Measurements from ENCODE around the gene PDZD7.
A peak's percentile ranks its signal among the peaks of the same experiment; 100 is the strongest.
"Not testable (repeated sequence)": the region's sequence is repeated elsewhere in the genome, so short reads cannot be mapped to it uniquely, and the experiment has no call there.

Gene PDZD7

DNA sequence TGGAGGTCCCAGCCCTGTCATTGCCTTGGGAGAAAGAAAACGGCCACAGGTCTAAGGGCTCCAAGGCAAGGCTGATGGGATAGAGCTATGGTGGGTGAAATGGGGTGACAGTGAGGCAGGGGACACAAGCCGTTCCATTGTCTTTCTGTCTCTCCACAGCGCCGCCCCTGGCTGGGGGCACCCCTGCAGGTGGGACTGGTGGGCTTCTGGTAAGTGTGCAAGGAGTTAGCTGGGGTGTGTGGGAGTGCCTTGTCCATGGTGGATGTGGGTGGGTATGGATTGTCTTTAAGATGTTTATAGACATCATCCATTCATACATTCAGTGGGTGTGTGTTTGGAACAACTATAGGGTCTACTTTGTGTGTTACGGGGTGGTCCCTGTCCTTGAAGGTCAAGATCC, 7.6 kb upstream of the PDZD7 start:
- no peak for DNase-seq

GRCh38 chr10:101036726-101037125, 5.8 kb upstream of the PDZD7 start:
- DNase-seq = no peak

- no peak for DNase-seq
Measured at GRCh38 chr10:101035916-101036702, 5.2 kb upstream of the PDZD7 start.

GRCh38 chr10:101035314-101035713, 4.4 kb upstream of the PDZD7 start:
- no peak for DNase-seq

GRCh38 chr10:101034404-101034803, 3.5 kb upstream of the PDZD7 start:
- DNase-seq = not testable (repeated sequence)

- DNase-seq = no peak
Measured at GRCh38 chr10:101033276-101033675, 2.3 kb upstream of the PDZD7 start.

GRCh38 chr10:101032637-101033224, 1.8 kb upstream of the PDZD7 start:
- no peak for DNase-seq

DNA sequence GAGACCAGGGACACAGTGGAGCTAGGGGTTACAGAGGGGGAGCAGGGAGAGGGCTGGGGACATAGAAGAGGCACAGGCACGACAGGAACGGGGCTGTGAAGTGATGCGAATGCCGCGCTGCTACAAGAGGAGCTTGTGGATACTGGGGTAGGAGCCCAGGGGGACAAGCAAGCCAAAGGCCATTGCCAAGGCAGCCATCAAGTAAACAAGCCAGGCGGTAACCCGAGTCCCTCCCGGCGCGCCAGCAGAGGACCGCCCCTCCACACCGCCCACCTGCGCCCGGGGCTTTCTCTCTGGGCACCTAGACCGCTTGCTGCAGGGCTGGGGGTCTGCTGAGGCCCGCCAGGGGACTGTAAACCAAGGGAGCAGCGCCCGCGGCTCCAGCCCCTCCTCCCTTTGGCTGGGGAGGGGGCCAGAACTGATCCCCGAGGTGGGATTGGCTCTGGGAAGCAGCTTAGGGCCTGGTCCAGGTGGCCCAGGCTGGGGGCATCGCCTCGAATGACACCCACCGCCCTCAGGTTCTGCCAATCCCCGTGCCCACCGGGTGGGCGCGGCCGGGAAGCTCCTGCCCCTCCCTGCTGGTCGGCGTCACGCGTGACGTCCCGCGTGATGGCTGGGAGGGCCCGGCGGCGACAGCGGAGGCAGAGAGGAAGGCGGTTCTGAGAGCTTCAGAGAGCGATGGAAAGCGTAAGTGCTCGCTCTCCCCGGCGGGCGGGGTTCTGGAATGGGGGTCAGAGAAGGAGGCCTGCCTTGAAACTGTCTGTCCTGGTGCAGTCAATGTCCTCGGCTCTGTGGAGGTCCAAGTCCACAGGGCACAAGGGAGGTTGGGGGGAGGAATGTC, 1.1 kb upstream of the PDZD7 start:
- DNase-seq = peak; percentile 19

GRCh38 chr10:101030496-101031127, 317 bp downstream of the PDZD7 start:
- no peak for DNase-seq

DNA sequence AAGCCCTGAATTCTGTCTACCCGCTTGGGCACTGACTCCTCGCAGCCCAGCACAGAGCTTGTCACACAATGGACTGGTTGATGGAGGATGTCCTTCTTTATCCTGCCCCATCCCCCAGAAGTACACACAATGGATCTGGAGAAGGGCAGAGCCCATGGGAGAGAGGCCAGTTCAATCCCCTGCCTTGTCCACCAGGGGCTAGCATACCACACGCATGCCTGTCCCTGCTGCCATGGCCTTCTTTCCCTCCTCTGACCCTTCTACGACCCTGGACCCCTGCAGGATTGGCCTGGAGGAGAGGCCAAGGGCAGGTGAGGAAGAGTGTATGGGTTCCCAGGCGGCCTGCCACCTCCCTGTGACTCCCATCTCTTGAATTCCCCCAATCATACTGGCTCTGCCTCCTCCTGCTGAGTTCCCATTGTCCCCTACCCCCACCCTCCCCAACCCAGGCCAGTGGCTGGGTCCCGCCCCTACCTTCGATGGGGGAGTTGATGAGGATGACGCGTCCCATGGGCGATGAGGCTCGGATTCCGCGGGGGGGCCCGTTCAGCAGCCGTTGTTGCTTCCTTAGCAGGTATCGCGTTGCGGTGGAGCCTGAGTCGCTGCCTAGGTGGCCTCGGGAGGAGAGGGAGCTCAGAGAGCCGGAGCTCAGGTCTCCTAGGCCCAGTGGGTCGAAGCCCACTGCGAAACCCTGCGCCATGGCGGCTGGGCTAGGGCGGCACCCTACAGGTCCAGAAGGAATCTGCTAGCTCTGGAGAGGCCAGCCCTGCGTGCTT, 1.2 kb downstream of the PDZD7 start:
- DNase-seq = no peak

DNA sequence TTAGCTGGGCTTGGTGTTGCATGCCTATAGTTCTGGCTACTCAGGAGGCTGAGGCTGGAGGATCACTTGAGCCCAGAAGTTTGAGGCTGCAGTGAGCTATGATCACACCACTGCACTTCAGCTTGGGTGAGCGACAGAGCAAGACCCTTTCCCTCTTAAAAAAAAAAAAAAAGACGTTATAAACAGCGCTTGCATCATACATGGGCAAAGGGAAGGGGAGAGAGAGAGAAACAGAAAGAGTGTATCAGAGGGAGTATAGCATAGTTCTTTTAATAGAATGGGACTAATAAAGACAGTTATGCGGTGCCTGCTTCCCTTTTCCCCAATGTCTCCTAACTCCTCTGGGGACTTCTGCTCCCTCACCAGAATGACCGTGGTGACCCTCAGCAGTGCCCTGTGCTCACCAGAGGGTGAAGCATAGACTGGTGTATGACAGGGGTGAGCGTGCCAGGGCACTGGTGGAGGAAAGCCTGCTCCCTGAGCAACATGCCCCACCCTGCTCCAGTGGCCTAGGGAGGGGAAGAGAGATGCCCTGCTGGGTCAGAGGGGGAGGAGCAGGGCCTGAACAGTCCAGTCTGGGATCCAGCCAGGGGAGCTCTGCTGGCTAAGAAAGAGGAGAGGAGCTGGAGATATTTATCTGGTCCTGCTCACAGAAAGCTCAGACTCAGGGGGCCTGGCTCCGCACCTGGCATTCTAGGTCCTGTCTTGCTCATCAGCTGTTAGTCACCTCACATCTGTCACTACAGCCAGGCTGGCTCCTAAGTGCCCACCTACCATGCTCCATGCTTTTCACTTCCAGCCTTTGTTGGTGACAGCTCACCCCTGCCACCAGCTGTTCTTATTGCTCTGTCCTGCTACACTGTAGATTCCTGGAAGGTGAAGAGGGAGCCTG, 2.2 kb downstream of the PDZD7 start:
- DNase-seq = no peak

- no peak for DNase-seq
Measured at GRCh38 chr10:101027106-101027720, 3.7 kb downstream of the PDZD7 start.

DNA sequence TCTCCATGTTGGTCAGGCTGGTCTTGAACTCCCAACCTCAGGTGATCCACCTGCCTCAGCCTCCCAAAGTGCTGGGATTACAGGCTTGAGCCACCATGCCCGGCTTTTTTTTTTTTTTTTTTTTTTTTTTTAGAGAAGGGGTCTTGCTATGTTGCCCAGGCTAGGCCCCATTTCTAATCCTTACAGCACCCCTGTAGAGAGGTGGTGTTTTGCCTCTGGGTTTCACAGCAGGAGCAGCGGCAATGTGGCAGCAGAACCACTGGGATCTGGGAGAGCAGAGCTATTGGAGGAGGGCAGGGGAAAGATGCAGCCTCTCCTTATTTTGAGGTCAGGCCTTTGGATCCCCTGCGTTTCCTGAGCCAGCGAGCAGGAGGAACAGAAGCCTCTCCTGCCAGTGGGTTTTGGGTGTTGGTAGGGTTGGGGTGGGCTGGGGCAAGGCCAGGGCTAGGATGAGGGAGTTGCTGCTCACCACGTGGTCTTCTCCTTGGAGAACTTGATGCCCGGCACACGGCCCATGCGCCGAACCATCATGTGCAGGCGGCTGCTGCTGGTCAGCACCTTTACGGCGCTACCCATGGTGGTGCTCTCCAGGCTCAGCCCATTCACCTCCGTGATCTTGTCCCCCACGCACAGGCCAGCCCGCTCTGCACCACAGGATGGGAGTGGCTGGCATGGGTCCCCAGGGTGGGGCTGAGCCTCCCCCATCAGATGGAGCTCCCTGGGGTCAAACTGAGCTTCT, 7.8 kb downstream of the PDZD7 start:
- no peak for DNase-seq

DNA sequence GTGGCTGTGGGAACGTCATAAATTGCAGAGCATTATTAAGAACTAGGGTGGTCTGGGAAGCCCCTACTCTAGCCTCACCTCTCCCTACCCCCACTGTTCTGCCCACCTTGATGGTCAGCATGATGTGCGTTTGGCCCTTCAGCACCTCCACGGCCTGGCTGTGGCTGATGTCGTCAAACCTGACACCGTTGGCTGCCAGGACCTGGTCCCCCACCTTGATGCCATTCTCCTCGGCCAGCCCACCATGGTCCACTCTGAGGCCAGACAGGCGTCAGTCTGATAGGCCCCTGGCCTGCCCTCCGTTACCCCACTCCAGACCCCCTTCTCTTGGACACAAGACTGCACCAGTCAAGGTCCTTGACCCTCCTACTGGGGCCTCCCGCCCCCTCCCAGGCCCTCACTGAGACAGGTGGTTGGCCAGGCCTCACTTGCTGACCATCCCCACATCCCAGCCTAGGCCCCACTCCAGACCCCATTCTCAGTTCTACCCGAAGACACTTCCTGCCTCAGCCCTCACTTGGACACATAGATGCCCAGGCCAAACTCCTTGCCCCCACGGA, 9.2 kb downstream of the PDZD7 start:
- no peak for DNase-seq

- DNase-seq = no peak
Measured at GRCh38 chr10:101021239-101021638, 9.7 kb downstream of the PDZD7 start.

- DNase-seq = no peak
Measured at GRCh38 chr10:101020427-101021075, 10.4 kb downstream of the PDZD7 start.

DNA sequence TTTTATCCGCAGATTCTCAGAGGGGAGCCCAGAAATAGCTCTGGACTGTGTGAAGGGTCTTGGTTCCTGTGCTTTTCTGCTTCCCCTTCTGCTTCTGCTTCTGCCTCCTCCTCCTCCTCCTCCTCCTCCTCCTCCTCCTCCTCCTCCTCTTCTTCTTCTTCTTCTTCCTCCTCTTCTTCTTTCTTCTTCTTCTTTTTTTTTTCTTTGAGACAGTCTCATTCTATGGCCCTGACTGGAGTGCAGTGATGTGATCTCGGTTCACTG, 11.6 kb downstream of the PDZD7 start:
- no peak for DNase-seq

DNA sequence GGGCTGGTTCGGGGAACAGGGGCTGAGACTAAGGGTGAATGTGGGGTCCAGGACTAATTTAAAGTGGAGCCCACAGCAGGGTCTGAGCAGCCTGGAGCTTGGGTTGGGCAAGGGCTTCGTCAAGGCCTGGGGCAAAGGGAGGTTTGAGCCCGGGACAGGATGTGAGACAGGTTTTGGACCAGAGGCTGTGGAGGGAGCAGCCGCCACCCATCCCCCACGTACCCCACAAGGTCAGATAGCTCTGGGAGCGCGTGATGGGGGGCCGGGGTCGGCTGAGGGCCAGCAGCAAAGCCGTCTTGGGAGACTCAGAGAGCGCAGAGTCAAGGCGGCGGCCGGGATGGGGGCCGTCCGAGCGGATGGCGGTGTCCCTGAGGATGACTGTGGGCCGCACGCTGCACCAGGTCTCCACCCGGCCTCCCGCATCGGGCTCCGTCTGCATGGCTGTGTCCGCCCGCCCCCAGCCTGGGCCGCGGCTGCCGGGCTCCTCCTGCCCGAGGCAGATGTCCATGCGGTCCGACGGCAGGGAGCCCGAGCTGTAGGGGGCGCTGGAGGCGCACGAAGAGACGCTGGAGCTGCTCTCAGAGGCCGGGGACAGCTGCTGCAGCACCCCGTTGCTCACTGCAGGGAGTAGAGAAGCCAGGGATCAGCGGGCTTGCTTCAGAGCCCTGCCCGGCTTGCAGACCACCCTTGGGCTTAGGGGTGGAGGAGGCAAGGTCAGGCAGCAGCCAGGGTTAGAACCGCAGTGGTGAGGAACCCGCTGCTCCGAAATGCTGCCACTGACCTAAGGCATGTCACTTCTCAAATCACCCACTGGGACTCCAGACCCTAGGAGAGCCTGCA, 12.1 kb downstream of the PDZD7 start:
- DNase-seq = peak; percentile 46

- DNase-seq = no peak
Measured at GRCh38 chr10:101018118-101018599, 12.8 kb downstream of the PDZD7 start.

Measured in NCI-H526 treated with DMSO at 0.1 percent for 48 hours (cell line).